Immature natural killer cell (primary cell): ENCODE data around the gene DICER1. TPM values are rescaled to one million over a fixed set of nuclear protein-coding genes. Genes with fewer than 3 reads are reported as not detected.

Experiments used
- DNase-seq, 3 donors: peaks; one replicate each; pipeline ENCODE4 v3.0.0; 2022; ENCODE audit warnings: mixed read lengths in 1 of 3
- H3K27ac Mint-ChIP-seq, 6 donors: one replicate each; pipeline ENCODE4 v1.8.0; 2020; ENCODE audit warnings: mixed read lengths in 6 of 6, mild to moderate bottlenecking in 5 of 6, inconsistent platforms in 4 of 6, moderate library complexity in 3 of 6
- H3K27me3 Mint-ChIP-seq, 3 donors: one replicate each; pipeline ENCODE4 v1.8.0; 2020 to 2021; ENCODE audit warnings: low read depth in 3 of 3, mild to moderate bottlenecking in 3 of 3, mixed read lengths in 3 of 3, moderate library complexity in 3 of 3, inconsistent platforms in 1 of 3
- H3K36me3 Mint-ChIP-seq, 3 donors: one replicate each; pipeline ENCODE4 v1.8.0; 2020; ENCODE audit warnings: mixed read lengths in 3 of 3, inconsistent platforms in 2 of 3, mild to moderate bottlenecking in 2 of 3
- H3K4me1 Mint-ChIP-seq, 2 donors: one replicate each; pipeline ENCODE4 v1.8.0; 2020; ENCODE audit warnings: inconsistent platforms in 2 of 2, mild to moderate bottlenecking in 2 of 2, mixed read lengths in 2 of 2, moderate library complexity in 1 of 2
- H3K4me3 Mint-ChIP-seq, 5 donors: one replicate each; pipeline ENCODE4 v1.8.0; 2020; ENCODE audit warnings: mild to moderate bottlenecking in 5 of 5, mixed read lengths in 5 of 5, inconsistent platforms in 3 of 5, moderate library complexity in 3 of 5
- H3K9me3 Mint-ChIP-seq, 6 donors: one replicate each; pipeline ENCODE4 v1.8.0; 2020; ENCODE audit warnings: mild to moderate bottlenecking in 6 of 6, mixed read lengths in 6 of 6, inconsistent platforms in 4 of 6, moderate library complexity in 3 of 6
- polyA plus RNA-seq, 3 donors: library from polyadenylated mRNA; unstranded; fragments of 300-500 nt; fragmentation: Illumina TruSeq; gene quantifications; one replicate each; pipeline ENCODE4 v1.2.3, GENCODE V29; 2021

DICER1 gene
- polyA plus RNA-seq, 3 donors from 2014 or later = 6.5 to 11.7 (median 7.0) TPM

DNA sequence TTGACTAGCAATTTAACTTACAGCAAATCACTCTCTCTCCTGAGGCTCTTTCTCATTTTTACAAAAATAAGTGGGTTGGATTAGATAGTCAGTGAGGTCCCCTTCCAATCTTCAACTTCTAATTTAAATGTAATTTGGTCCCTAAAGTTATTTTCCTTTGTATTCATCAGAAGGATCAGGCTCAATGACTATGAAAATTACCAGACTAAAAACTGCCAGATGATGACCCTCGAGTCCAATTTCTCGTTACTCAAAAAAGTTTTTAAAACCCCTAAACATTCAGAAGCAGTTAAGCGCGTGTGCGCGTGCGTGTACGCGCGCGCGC lies 34.7 kb downstream of the DICER1 start:
- Mint-ChIP-seq H3K4me1 (peaks cover 1 to 28% of the 10 kb centered on the region in 2 donors), H3K36me3 (peaks cover 11 to 22% (median 15%) of the 10 kb centered on the region in 3 donors), H3K27me3 (peaks cover 0 to 2% (median 0%) of the 10 kb centered on the region in 3 donors), H3K9me3 (no peaks in the 10 kb centered on the region), H3K4me3 (no peak overlapping the region), H3K27ac (no peak overlapping the region)
- DNase-seq = no peak

DNA sequence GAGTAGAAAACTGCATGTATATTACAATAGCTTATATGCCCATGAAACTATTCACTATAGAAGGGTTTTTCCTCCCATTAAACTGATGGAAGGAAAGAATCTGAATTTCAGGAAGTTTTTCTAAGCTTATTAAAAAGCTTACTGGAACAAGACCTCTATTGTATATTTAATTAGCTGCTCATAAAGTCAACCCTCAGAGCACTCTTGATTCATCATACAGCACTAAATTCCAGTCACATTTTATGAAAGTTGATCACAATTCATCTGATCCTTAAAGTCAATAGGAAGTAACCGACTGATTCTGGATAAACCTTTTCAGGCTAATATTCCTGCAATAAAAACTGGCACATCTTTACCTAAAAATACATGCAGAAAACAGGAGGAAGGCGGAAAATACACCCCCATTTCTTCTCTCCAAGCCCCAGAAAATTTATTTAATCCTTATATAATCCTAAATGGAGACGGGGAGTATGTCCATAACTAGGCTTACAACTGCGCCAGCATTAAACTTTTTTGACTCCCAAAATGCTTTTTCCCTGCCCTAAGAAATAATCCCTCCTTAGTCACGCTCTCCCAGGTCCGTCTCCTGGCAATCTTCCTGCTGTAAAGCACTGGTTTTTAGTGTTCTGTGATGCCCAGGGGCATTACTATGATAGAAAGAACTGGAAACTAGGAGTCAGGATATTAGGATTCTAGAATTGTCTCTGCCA lies 35.3 kb downstream of the DICER1 start:
- peak overlapping the region in 1 of 6 donors; percentile 41 for H3K27ac Mint-ChIP-seq
- no peak overlapping the region for H3K4me3 Mint-ChIP-seq

DNA sequence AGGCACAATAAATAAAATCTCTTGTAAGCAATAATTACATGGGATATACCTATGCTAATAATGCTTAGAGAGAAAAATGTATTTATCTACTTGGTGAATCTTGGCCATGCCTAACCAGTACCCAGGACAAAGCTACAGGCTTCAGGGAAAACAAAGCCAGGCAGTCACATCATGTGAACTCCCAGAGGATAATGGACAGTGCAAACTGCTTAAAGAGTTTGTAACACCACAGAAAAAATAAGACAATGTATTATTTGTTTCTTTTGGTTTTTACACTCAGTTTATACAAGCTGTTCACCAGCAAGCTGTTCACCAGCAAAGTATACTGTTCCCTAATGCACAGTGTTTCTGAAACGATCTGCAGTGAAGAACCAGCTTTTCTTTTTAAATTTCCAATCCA lies 38.0 kb downstream of the DICER1 start:
- no peak for DNase-seq
- H3K36me3 Mint-ChIP-seq = peaks cover 19 to 31% (median 21%) of the 10 kb centered on the region in 3 donors
- peaks cover 0 to 2% (median 0%) of the 10 kb centered on the region in 3 donors for H3K27me3 Mint-ChIP-seq
- H3K4me1 Mint-ChIP-seq = peaks cover 0 to 21% of the 10 kb centered on the region in 2 donors
- no peaks in the 10 kb centered on the region for H3K9me3 Mint-ChIP-seq
- H3K27ac Mint-ChIP-seq = peak overlapping the region in 1 of 6 donors; percentile 7
- no peak overlapping the region for H3K4me3 Mint-ChIP-seq

More for the DNA sequence above, 35.3 kb downstream of the DICER1 start:
- H3K36me3 Mint-ChIP-seq = peaks cover 11 to 22% (median 15%) of the 10 kb centered on the region in 3 donors
- H3K27me3 Mint-ChIP-seq = peaks cover 0 to 2% (median 0%) of the 10 kb centered on the region in 3 donors
- peaks cover 1 to 26% of the 10 kb centered on the region in 2 donors for H3K4me1 Mint-ChIP-seq
- H3K9me3 Mint-ChIP-seq = no peaks in the 10 kb centered on the region
- DNase-seq = no peak

DNA sequence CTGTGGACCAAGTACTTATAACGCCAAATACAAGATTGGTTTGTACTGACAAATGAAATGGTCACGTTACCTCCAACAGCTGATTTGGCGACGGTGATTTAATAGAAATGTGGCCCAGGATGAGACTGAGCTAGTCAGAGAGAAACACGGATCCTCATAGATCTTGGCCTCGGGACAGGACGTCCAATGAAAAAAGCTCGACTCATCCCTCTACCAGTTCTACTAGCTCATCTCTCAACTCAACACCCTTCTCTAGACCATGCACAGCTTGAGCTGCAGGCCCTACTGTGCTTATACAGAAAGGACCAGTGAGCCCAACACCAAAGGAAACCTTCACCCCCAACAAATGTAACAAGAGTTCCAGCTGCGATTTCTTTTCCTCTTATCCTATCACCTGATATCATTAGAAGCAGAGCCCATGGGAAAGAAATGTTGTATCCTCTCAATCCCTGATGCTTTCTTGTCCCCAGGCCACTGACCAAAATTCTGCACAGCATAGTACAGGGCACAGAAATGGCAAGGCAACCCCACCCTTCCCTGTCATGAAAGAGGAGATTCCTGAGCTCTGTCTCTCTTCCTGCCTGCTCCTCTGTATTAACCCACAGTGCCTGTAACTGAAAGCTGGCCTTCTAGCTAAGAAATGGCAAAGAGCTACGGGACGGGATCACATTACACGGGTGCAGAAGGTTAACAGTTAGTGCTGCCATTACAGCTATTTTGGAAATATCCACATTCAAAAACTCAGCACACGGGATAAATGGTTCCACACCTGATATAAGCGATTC lies 39.2 kb downstream of the DICER1 start:
- H3K27me3 Mint-ChIP-seq = peaks cover 0 to 2% (median 0%) of the 10 kb centered on the region in 3 donors
- H3K9me3 Mint-ChIP-seq = no peaks in the 10 kb centered on the region
- peaks cover 0 to 21% of the 10 kb centered on the region in 2 donors for H3K4me1 Mint-ChIP-seq
- no peak for DNase-seq
- H3K27ac Mint-ChIP-seq = peak overlapping the region in 1 of 6 donors; percentile 8
- H3K36me3 Mint-ChIP-seq = peaks cover 25 to 34% (median 26%) of the 10 kb centered on the region in 3 donors
- no peak overlapping the region for H3K4me3 Mint-ChIP-seq

DNA sequence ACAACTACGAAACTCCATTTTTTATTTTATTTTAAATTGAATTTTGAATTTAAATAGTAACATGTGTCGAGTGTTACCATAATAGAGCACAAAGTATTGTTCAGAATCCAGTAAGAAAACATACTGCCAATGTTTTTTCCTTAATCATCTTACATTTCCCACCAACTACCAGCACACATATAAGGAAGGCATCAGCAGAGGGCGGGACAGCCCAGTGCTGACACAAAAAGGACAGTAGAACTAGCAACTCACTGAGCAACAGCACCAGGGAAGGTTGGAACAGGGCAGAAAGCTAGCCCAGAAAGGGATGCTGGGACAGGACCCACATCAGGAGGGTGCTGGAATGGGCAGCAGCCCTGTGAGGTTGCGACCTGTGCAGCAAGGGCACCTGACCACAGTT lies 43.9 kb downstream of the DICER1 start:
- no peak overlapping the region for H3K4me3 Mint-ChIP-seq
- no peaks in the 10 kb centered on the region for H3K4me1 Mint-ChIP-seq
- H3K27me3 Mint-ChIP-seq = peaks cover 0 to 2% (median 0%) of the 10 kb centered on the region in 3 donors
- H3K27ac Mint-ChIP-seq = no peak overlapping the region
- no peak for DNase-seq
- H3K36me3 Mint-ChIP-seq = peaks cover 27 to 39% (median 34%) of the 10 kb centered on the region in 3 donors
- H3K9me3 Mint-ChIP-seq = no peaks in the 10 kb centered on the region

DNA sequence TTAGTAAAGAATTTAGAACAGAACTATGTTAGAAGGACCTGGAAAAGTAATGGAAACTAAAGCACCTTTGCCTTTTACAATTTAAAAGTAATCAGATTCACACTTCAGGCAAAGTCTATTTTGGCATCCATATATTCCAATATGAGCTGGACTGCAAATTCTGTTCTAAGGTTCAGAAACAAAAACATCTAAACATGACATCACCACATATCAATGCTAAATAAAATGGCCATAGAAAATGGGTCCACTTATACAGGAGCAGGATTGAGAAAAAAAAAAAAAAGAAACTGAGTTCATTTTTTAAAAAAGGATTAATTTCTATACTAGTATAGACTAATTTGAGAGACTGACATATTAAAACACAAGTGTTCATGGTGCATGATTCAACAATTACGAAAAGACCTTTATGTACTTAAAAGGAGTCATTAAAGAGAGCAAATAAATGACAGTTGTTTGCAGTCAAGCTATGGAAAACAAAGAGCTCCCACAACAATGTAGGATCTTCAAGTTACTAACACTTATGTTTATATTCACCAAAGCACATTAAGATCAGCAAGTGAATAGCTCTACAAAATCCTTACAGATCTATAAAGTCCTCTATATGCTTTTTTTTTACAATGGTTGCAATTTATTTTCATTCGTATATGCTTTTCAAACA lies 45.7 kb downstream of the DICER1 start:
- Mint-ChIP-seq H3K36me3 (peaks cover 36 to 49% (median 44%) of the 10 kb centered on the region in 3 donors), H3K27me3 (no peaks in the 10 kb centered on the region), H3K9me3 (no peaks in the 10 kb centered on the region), H3K4me3 (no peak overlapping the region), H3K4me1 (no peaks in the 10 kb centered on the region), H3K27ac (no peak overlapping the region)
- DNase-seq = no peak

DNA sequence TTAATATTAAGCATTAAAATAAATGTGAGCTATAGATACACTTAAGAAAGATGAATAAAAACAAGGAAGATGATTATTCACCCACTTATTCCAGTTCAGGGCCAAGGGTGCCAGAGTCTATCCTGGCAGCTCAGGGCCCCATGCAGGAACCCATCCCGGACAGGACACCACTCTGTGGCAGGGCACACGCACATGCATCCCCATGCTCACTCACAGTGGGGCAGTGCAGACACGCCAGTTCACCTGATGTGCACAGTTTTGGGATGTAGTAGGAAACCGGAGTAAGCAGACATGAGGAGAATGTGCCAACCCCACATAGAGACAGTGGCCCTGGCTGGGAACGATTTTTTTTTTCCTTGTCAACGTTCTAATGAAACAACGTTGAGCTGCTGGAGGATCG lies 47.2 kb downstream of the DICER1 start:
- Mint-ChIP-seq H3K4me1 (no peaks in the 10 kb centered on the region), H3K4me3 (no peak overlapping the region), H3K27ac (no peak overlapping the region), H3K27me3 (no peaks in the 10 kb centered on the region), H3K36me3 (peaks cover 36 to 48% (median 44%) of the 10 kb centered on the region in 3 donors), H3K9me3 (no peaks in the 10 kb centered on the region)
- no peak for DNase-seq

DNA sequence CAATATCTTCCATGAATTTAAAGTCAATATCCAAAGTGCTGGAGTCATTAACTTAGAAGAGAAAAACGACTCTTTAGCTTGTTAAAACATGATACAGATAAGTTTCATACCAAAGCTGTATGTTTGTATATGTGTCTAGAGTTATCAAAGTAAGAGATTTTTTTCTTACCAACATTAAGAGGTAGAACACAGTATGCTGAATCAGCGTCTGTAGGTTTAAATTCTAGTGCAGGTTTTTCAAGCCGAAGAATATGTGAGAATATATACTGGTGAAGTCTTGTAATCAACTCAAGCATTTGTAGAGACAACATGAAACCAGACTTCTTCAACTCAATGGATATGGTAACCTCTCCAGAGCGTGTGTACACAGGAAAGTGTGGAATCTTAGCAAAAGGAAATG lies 49.6 kb downstream of the DICER1 start:
- H3K27ac Mint-ChIP-seq = no peak overlapping the region
- peaks cover 0 to 1% of the 10 kb centered on the region in 2 donors for H3K4me1 Mint-ChIP-seq
- H3K27me3 Mint-ChIP-seq = no peaks in the 10 kb centered on the region
- no peaks in the 10 kb centered on the region for H3K9me3 Mint-ChIP-seq
- no peak for DNase-seq
- H3K36me3 Mint-ChIP-seq = peaks cover 32 to 53% (median 40%) of the 10 kb centered on the region in 3 donors
- H3K4me3 Mint-ChIP-seq = no peak overlapping the region

DNA sequence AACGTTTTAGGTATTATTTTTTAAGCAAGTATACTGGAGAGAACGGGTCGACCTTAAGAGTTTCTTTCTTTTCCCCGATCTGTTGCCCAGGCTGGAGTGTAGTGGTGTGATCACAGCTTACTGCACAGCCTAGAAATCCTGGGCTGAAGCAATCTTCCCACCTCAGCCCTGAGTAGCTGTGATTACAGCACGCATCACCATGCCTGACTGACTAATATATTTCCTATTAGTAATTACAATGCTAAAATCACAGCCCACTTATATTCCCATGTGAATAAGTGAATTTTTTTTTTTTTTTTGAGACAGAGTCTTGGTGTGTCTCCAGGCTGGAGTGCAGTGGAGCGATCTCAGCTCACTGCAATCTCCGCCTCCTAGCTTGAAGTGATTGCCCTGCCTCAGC lies 50.4 kb downstream of the DICER1 start:
- H3K4me3 Mint-ChIP-seq = no peak overlapping the region
- no peak overlapping the region for H3K27ac Mint-ChIP-seq
- DNase-seq = no peak
- H3K9me3 Mint-ChIP-seq = no peaks in the 10 kb centered on the region
- H3K4me1 Mint-ChIP-seq = peaks cover 0 to 7% of the 10 kb centered on the region in 2 donors
- no peaks in the 10 kb centered on the region for H3K27me3 Mint-ChIP-seq
- H3K36me3 Mint-ChIP-seq = peaks cover 39 to 60% (median 46%) of the 10 kb centered on the region in 3 donors

DNA sequence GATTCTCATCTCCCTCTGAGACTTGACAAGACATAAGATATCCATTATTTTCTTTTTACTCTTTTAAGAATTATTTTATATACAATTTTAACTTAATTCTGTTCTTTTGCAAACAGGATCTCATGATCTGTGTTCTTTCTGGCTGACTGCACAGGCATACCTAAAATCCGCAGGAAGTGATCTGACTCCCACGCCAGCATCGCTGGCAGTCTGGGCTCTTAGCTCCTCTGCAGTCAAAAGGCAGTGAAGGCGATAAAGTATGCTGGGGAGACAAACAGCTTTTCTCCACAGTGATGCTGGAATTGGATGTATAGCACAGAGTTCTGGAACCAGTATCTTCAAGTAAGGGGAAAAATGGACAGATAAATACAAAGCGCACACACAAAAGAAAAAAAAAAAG lies 52.4 kb downstream of the DICER1 start:
- no peaks in the 10 kb centered on the region for H3K9me3 Mint-ChIP-seq
- H3K4me3 Mint-ChIP-seq = no peak overlapping the region
- DNase-seq = no peak
- H3K36me3 Mint-ChIP-seq = peaks cover 39 to 62% (median 40%) of the 10 kb centered on the region in 3 donors
- peak overlapping the region in 1 of 6 donors; percentile 9 for H3K27ac Mint-ChIP-seq
- H3K27me3 Mint-ChIP-seq = peaks cover 0 to 1% (median 0%) of the 10 kb centered on the region in 3 donors
- H3K4me1 Mint-ChIP-seq = peaks cover 5 to 17% of the 10 kb centered on the region in 2 donors

DNA sequence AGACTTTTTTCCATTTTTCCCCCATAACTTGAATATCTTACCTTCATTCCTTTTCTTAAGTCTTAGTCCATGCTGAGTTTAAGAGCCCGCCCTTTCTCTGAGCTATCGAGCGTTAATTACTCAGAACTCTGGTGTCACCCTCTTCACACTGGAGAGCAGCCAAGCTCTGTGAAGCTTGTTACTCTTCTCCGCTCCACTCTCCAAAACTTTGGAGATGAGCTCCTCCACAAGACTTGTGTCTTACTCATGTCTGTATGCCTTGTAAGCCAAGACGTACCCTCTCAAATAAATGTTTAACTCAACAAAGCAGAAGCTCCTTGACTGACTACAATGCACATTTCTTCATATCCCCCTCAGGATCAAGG lies 54.7 kb downstream of the DICER1 start:
- peaks cover 13 to 29% of the 10 kb centered on the region in 2 donors for H3K4me1 Mint-ChIP-seq
- no peak for DNase-seq
- no peak overlapping the region for H3K27ac Mint-ChIP-seq
- peaks cover 0 to 1% (median 0%) of the 10 kb centered on the region in 3 donors for H3K27me3 Mint-ChIP-seq
- no peaks in the 10 kb centered on the region for H3K9me3 Mint-ChIP-seq
- H3K36me3 Mint-ChIP-seq = peaks cover 28 to 54% (median 32%) of the 10 kb centered on the region in 3 donors
- H3K4me3 Mint-ChIP-seq = no peak overlapping the region

DNA sequence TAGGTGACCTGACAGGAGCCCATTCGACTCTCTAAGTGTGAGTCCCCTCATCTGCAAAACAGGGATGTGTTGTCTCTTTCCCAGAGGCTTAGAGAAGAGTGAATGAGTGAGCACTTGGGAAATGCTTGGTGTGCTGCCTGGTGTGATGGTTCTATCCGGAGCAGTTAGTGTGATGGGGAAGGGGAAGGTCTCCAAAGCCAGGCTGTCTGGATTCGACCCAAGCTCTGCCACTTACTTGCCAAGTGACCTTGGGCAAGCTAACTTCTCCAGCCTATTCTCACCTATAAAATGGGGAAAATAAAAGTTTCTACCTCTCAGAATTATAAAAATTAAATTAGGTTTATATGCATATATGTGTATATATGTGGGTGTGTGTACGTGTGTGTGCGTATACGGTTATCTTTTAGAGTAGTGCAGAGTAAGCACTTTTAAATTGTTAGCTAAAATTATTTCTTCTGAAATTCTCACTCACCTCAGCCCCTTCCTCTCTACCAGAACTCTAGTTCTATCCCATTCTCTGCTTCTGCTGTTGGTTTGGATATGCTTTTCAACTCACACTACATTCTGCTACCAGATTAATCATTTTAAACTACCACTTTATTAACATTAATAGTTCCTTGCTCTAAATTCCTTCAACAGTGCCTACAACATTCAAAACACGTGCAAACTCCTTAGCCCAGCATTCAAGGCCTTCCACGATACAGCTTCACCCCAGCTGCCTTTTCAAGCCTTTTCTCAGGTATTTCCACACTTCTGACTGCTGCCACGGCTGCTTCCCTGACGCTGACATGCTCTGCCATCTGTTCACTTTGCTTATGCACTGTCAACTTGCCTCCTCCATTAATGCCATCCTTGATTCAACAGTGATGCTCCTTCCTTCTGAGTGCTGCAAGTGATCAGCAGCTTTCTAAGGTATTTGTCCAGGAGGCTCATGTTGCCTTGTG lies 55.3 kb downstream of the DICER1 start:
- Mint-ChIP-seq H3K4me1 (peaks cover 13 to 29% of the 10 kb centered on the region in 2 donors), H3K27me3 (peaks cover 0 to 1% (median 0%) of the 10 kb centered on the region in 3 donors), H3K9me3 (no peaks in the 10 kb centered on the region), H3K4me3 (no peak overlapping the region), H3K27ac (no peak overlapping the region), H3K36me3 (peaks cover 26 to 50% (median 35%) of the 10 kb centered on the region in 3 donors)
- DNase-seq = no peak
